Nephron progenitor cell (in vitro differentiated cells): ENCODE data around the gene OR13J1.

Source experiments
- DNase-seq: peaks from one replicate; pipeline ENCODE4 v3.0.0; 2021
- H3K27ac Mint-ChIP-seq: 2 replicates; pipeline ENCODE4 v1.8.0; 2021; ENCODE audit warnings: mild to moderate bottlenecking, moderate library complexity, mixed read lengths
- H3K27me3 Mint-ChIP-seq: 2 replicates; pipeline ENCODE4 v1.8.0; 2021; ENCODE audit warnings: mild to moderate bottlenecking, low read depth, mixed read lengths; ENCODE audit not compliant: poor library complexity
- H3K36me3 Mint-ChIP-seq: 2 replicates; pipeline ENCODE4 v1.8.0; 2021; ENCODE audit warnings: low read depth, mixed read lengths
- H3K4me1 Mint-ChIP-seq: 2 replicates; pipeline ENCODE4 v1.8.0; 2021; ENCODE audit warnings: mixed read lengths
- H3K4me3 Mint-ChIP-seq: 2 replicates; pipeline ENCODE4 v1.8.0; 2021; ENCODE audit warnings: mild to moderate bottlenecking, moderate library complexity, mixed read lengths
- H3K9me3 Mint-ChIP-seq: 2 replicates; pipeline ENCODE4 v1.8.0; 2021; ENCODE audit warnings: mild to moderate bottlenecking, moderate library complexity, mixed read lengths
- CTCF ChIP-seq: fragments of 200-600 bp; sonication (generic); IDR thresholded peaks from 2 replicates; pipeline ENCODE4 v1.5.0; 2021; ENCODE audit warnings: antibody characterized with exemption

OR13J1 gene

GRCh38 chr9:35909274-35909673 is 39.1 kb upstream of the OR13J1 start, which contains the start of gene SPAAR:
Gene SPAAR, plus strand, starts transcription at chr9:35909490. Its CDS starts 974 bp downstream, at chr9:35910464.
- no peak for TF ChIP-seq CTCF
- Mint-ChIP-seq H3K27ac (peak within 1 kb of the TSS; percentile 97), H3K9me3 (no peaks in the 10 kb centered on the region), H3K36me3 (no peaks in the 10 kb centered on the region), H3K4me3 (no peak within 1 kb of the TSS), H3K27me3 (peaks cover 3% of the 10 kb centered on the region), H3K4me1 (peaks cover 62% of the 10 kb centered on the region)
- no peak for DNase-seq

DNA sequence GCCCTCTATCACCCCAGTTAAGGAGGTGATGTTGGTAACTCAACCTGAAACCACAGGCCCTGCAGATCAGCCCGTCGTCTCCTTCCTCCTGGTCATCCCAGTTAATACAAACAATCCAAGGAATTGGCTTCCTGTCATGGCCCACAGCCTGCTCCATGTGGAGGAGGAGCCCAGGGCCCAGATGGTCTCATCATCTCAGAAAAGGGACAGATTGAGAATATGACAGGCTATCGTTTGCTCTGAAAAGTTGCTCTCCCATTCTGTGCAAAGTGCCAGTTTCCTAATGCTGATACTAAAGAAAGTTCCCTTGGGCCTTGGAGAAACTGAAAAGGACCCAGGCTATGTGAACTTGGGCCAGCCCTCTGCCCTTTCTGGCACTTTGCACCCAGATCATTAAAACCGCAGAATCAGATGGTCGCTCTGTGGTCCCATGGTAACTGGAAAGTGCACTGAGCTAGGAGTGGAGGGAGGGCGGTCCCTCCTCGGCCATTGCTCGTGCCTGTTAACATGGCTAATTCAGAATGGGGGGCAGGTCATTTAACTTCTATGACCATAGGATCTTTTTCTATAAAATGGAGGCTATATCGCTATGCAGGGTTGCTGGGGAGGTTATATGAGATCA is 38.4 kb upstream of the OR13J1 start:
- Mint-ChIP-seq H3K27ac (peak overlapping the region; percentile 97), H3K4me3 (no peak overlapping the region), H3K4me1 (peaks cover 68% of the 10 kb centered on the region), H3K36me3 (no peaks in the 10 kb centered on the region), H3K27me3 (peaks cover 6% of the 10 kb centered on the region), H3K9me3 (no peaks in the 10 kb centered on the region)
- no peak for DNase-seq
- no peak for TF ChIP-seq CTCF

DNA sequence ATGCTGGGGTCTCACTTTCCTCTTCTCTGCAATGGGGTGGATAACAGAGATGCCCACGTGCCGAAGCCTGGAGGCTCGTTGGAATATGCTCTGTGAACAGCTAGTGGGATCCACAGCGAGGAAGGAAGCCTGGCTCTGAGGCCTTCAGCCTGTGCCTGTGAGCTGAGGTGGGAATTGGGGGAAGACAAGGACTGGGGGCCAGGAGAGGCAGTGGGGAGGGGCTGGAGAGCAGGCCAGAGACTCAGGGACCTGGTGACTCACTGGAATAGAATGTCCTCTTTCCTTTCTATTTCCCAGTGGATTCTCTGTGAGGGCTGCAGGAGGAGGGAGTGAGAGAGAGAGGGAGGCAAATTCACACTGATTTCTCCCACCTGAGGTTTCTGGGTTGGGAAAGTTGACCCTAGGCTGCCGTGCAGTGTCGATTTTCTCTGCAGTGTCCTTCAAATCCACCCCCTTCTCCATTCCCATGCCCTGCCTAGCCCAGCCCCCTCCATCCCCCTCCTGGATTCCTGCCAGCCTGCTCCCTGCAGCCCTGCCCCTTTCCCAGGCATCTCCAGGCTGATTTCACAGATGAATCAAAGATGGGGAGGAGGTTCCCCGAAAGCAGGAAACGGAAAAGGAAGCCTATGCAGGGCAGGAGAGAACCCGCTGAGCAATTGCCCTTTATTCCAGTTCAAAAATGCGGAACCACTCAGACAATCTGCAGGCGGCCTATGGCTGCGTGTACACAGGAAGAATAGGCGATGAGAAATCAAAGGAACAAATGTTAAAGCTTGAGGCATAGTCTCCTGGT is 37.7 kb upstream of the OR13J1 start:
- Mint-ChIP-seq H3K27me3 (peaks cover 7% of the 10 kb centered on the region), H3K4me1 (peaks cover 69% of the 10 kb centered on the region), H3K9me3 (no peaks in the 10 kb centered on the region), H3K4me3 (peak overlapping the region; percentile 3), H3K36me3 (no peaks in the 10 kb centered on the region), H3K27ac (peak overlapping the region; percentile 97)
- no peak for TF ChIP-seq CTCF
- no peak for DNase-seq

- TF ChIP-seq CTCF = no peak
- no peak for DNase-seq
- Mint-ChIP-seq H3K36me3 (no peaks in the 10 kb centered on the region), H3K4me3 (peak overlapping the region; percentile 47), H3K4me1 (peaks cover 72% of the 10 kb centered on the region), H3K27ac (peak overlapping the region; percentile 97), H3K27me3 (peaks cover 15% of the 10 kb centered on the region), H3K9me3 (no peaks in the 10 kb centered on the region)
Measured at GRCh38 chr9:35906923-35907699, 36.9 kb upstream of the OR13J1 start.

DNA sequence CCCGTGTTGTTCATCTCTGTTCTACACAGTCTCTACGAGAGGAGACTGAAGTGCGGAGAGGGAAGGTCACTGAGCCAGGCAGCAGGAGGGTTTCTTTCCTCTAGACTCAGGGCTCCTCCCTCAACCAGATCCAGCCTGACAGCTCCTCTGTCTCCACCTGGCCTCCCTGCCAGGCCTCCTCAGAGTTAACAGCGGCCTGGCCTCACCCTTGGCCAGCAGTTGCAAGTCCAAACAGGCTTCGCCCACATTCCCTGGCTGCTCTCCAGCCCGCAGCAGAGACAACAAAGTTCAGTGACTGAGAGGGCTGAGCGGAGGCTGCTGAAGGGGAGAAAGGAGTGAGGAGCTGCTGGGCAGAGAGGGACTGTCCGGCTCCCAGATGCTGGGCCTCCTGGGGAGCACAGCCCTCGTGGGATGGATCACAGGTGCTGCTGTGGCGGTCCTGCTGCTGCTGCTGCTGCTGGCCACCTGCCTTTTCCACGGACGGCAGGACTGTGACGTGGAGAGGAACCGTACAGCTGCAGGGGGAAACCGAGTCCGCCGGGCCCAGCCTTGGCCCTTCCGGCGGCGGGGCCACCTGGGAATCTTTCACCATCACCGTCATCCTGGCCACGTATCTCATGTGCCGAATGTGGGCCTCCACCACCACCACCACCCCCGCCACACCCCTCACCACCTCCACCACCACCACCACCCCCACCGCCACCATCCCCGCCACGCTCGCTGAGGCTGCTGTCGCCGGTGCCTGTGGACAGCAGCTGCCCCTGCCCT is 35.9 kb upstream of the OR13J1 start, which contains the start of gene HRCT1:
TSS of gene HRCT1 (plus strand) at position 291 of the 768 bp plus-strand sequence. CDS start at position 377, 86 bp downstream.
- Mint-ChIP-seq H3K9me3 (no peaks in the 10 kb centered on the region), H3K4me1 (peaks cover 71% of the 10 kb centered on the region), H3K27ac (peak within 1 kb of the TSS; percentile 97), H3K36me3 (no peaks in the 10 kb centered on the region), H3K4me3 (peak within 1 kb of the TSS; percentile 47), H3K27me3 (peaks cover 22% of the 10 kb centered on the region)
- DNase-seq = no peak
- no peak for TF ChIP-seq CTCF
